Calu3 (cell line): ENCODE results near the gene MCTP1. TPM values are rescaled to one million over a fixed set of nuclear protein-coding genes. Genes with fewer than 3 reads are reported as not detected.

Experiments
- BruUV-seq: library from RNA; stranded (reverse); fragments of 400-500 nt; replicated peaks from 2 replicates; lab custom pipeline; 2021; lab: Mats Ljungman, UMichigan
- CTCF ChIA-PET: fragments of 300-600 bp; sonication (Branson Sonifier 250); formaldehyde crosslinking; loops from one replicate; lab custom pipeline; 2022; ENCODE audit warnings: antibody characterized with exemption; lab: Charles Lee
- DNase-seq: peaks from one replicate; pipeline ENCODE4 v3.0.0; 2022
- H3K27ac Mint-ChIP-seq: one replicate; pipeline ENCODE4 v1.8.0; 2022; ENCODE audit warnings: mixed read lengths; ENCODE audit not compliant: unreplicated experiment
- H3K27me3 Mint-ChIP-seq: one replicate; pipeline ENCODE4 v1.8.0; 2022; ENCODE audit warnings: mixed read lengths; ENCODE audit not compliant: unreplicated experiment
- H3K36me3 Mint-ChIP-seq: one replicate; pipeline ENCODE4 v1.8.0; 2022; ENCODE audit warnings: mild to moderate bottlenecking, moderate library complexity, mixed read lengths; ENCODE audit not compliant: insufficient read depth, unreplicated experiment
- H3K4me1 Mint-ChIP-seq: one replicate; pipeline ENCODE4 v1.8.0; 2022; ENCODE audit warnings: mild to moderate bottlenecking, low read depth, mixed read lengths; ENCODE audit not compliant: unreplicated experiment
- H3K4me3 Mint-ChIP-seq: one replicate; pipeline ENCODE4 v1.8.0; 2022; ENCODE audit warnings: mild to moderate bottlenecking, low read depth, moderate library complexity, mixed read lengths; ENCODE audit not compliant: unreplicated experiment
- H3K9me3 Mint-ChIP-seq: one replicate; pipeline ENCODE4 v1.8.0; 2022; ENCODE audit warnings: low read depth, mixed read lengths; ENCODE audit not compliant: unreplicated experiment
- CTCF ChIP-seq: fragments of 200-600 bp; IDR thresholded peaks from one replicate; pipeline ENCODE4 v1.8.0; 2022; ENCODE audit warnings: antibody characterized with exemption; ENCODE audit not compliant: unreplicated experiment
- intact Hi-C: fragments of 100-400 bp; cut with micrococcal nuclease; formaldehyde crosslinking; loops from one replicate; pipeline ENCODE4 v1.10.0; 2022; ENCODE audit not compliant: unreplicated experiment
- total RNA-seq: library from RNA; stranded (reverse); gene quantifications from 2 replicates; pipeline ENCODE4 v1.2.3, GENCODE V29; 2022

MCTP1 gene
- total RNA-seq, 1 experiment from 2014 or later = 28.4 TPM

DNA sequence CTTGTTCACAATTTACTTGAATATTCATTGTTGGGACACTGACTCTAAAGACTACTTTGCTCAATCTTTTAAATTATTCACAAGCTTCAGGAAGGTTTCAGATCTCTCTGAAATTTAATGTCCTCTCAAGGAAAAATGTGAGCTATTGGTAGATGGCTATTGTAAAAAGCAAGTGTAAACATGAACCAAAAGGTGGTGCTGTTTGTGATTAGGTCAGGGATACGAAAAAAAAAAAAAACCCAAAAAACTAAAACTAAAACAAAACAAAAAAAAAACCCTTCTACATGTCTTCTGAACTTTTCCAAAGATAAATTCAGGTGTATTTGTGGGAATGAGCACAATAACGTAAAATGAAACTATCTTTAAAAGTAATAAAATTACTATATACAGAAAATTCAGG is 472.7 kb downstream of the MCTP1 start:
- no peaks in the 10 kb centered on the region for H3K27me3 Mint-ChIP-seq
- no peak for TF ChIP-seq CTCF
- no peaks in the 10 kb centered on the region for H3K36me3 Mint-ChIP-seq
- CTCF ChIA-PET = interaction anchor here (0.7 kb wide), 1 partner anchor 743 kb away, joined by 4 read pairs; no protein-coding TSS in a partner anchor
- H3K4me3 Mint-ChIP-seq = no peak overlapping the region
- no TSS peak for BruUV-seq
- no peaks in the 10 kb centered on the region for H3K4me1 Mint-ChIP-seq
- intact Hi-C loops = no loop called here
- H3K9me3 Mint-ChIP-seq = no peaks in the 10 kb centered on the region
- no peak overlapping the region for H3K27ac Mint-ChIP-seq
- no peak for DNase-seq

DNA sequence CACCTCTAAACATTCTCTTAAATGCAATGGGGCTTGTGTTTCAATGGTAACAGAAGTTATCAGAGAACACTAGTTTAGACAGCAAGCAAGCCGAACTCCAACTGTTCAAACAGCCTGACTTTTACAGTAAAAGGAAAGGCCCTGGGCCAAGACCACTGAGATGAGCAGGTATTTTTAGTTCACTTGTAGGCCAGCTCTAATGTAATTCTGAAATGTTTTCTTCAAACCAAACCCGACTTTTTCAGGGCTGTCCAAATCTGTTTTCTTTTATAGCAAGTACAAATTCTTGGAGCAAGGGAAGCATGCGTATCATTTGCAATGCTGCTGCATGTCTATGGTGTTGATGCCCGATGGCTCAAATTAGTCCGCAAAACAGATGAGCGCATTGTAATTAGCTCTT is 473.6 kb downstream of the MCTP1 start:
- CTCF ChIA-PET = interaction anchor here (1.3 kb wide), 1 partner anchor 39 kb away, joined by 4 read pairs; no protein-coding TSS in a partner anchor
- BruUV-seq = no TSS peak
- intact Hi-C loops = no loop called here

DNA sequence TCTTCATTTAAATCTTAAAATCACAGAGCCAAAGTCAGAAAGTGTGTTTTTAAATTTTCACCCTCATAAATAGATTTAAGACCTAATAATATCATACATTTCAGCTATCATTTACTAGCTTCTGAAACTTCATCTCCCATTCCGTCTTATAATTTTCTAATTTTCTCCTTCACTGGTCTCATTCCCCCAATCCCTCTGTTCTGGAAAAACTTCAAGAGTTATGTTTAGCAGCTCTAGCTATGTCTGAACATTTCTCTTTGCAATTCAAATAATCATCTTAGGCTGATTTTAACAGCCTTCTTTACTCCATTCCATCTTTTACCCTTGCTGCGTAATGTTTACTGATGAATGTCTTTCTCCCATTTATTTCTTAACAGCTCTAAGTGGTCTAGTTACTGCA is 474.0 kb downstream of the MCTP1 start:
- H3K27ac Mint-ChIP-seq = no peak overlapping the region
- intact Hi-C loops = no loop called here
- no TSS peak for BruUV-seq
- no peaks in the 10 kb centered on the region for H3K9me3 Mint-ChIP-seq
- no peak for DNase-seq
- no peaks in the 10 kb centered on the region for H3K4me1 Mint-ChIP-seq
- no peak for TF ChIP-seq CTCF
- CTCF ChIA-PET = interaction anchor here (1.3 kb wide), 1 partner anchor 40 kb away, joined by 4 read pairs; no protein-coding TSS in a partner anchor
- H3K4me3 Mint-ChIP-seq = no peak overlapping the region
- no peaks in the 10 kb centered on the region for H3K27me3 Mint-ChIP-seq
- no peaks in the 10 kb centered on the region for H3K36me3 Mint-ChIP-seq

More for the DNA sequence above, 473.6 kb downstream of the MCTP1 start:
- H3K4me3 Mint-ChIP-seq = no peak overlapping the region
- TF ChIP-seq CTCF = no peak
- H3K27me3 Mint-ChIP-seq = no peaks in the 10 kb centered on the region
- H3K27ac Mint-ChIP-seq = no peak overlapping the region
- no peak for DNase-seq
- no peaks in the 10 kb centered on the region for H3K9me3 Mint-ChIP-seq
- H3K36me3 Mint-ChIP-seq = no peaks in the 10 kb centered on the region
- no peaks in the 10 kb centered on the region for H3K4me1 Mint-ChIP-seq

- no peak overlapping the region for H3K27ac Mint-ChIP-seq
- no peaks in the 10 kb centered on the region for H3K4me1 Mint-ChIP-seq
- no peak overlapping the region for H3K4me3 Mint-ChIP-seq
- no peak for TF ChIP-seq CTCF
- CTCF ChIA-PET = interaction anchor here (1.1 to 1.3 kb wide), 2 partner anchors 22 to 40 kb away, joined by 3 to 4 read pairs; no protein-coding TSS in a partner anchor
- no peaks in the 10 kb centered on the region for H3K9me3 Mint-ChIP-seq
- intact Hi-C loops = no loop called here
- no peaks in the 10 kb centered on the region for H3K36me3 Mint-ChIP-seq
- H3K27me3 Mint-ChIP-seq = no peaks in the 10 kb centered on the region
- BruUV-seq = no TSS peak
- DNase-seq = no peak
Observed at GRCh38 chr5:94810281-94810680, 474.6 kb downstream of the MCTP1 start.
